ENCODE results near the gene DLL4.

Gene DLL4

GRCh38 chr15:40964006-40964405 is 34.9 kb downstream of the DLL4 start:
- Histone ChIP-seq H3K27me3 (no peaks in the 10 kb centered on the region), H3K36me3 (no peaks in the 10 kb centered on the region), H4K20me1 (no peaks in the 10 kb centered on the region), H3K27ac (no peak overlapping the region), H3K9ac (no peak overlapping the region), H3K4me3 (no peak overlapping the region), H3K4me2 (no peak overlapping the region), H3K9me3 (peaks cover 4% of the 10 kb centered on the region; the same call in 1 of the 2 replicates), H3K4me1 (peaks cover 14% of the 10 kb centered on the region)
- TF ChIP-seq Cebpa-rat (IDR thresholded peaks at IDR 0.05) = no peak

GRCh38 chr15:40964634-40965033 is 35.5 kb downstream of the DLL4 start:
- TF ChIP-seq Cebpa-rat (IDR thresholded peaks at IDR 0.05) = no peak

GRCh38 chr15:40968290-40969085 is 39.3 kb downstream of the DLL4 start:
- Histone ChIP-seq H4K20me1 (no peaks in the 10 kb centered on the region), H3K9ac (no peak overlapping the region), H3K27me3 (no peaks in the 10 kb centered on the region), H3K4me1 (peaks cover 14% of the 10 kb centered on the region), H3K36me3 (no peaks in the 10 kb centered on the region), H3K9me3 (no peaks in the 10 kb centered on the region), H3K4me3 (no peak overlapping the region), H3K27ac (no peak overlapping the region), H3K4me2 (no peak overlapping the region)
- no peak for TF ChIP-seq Cebpa-rat (IDR thresholded peaks at IDR 0.05)

More at GRCh38 chr15:40964634-40965033, 35.5 kb downstream of the DLL4 start:
- H3K36me3 ChIP-seq = no peaks in the 10 kb centered on the region
- no peak overlapping the region for H3K27ac ChIP-seq
- H3K9me3 ChIP-seq = peaks cover 4% of the 10 kb centered on the region; the same call in 1 of the 2 replicates
- peaks cover 14% of the 10 kb centered on the region for H3K4me1 ChIP-seq
- no peaks in the 10 kb centered on the region for H3K27me3 ChIP-seq
- no peaks in the 10 kb centered on the region for H4K20me1 ChIP-seq
- no peak overlapping the region for H3K4me3 ChIP-seq
- no peak overlapping the region for H3K9ac ChIP-seq
- no peak overlapping the region for H3K4me2 ChIP-seq

GRCh38 chr15:40969363-40969762 is 40.2 kb downstream of the DLL4 start:
- Histone ChIP-seq H3K9ac (no peak overlapping the region), H3K9me3 (no peaks in the 10 kb centered on the region), H3K4me1 (peaks cover 14% of the 10 kb centered on the region), H4K20me1 (no peaks in the 10 kb centered on the region), H3K27ac (no peak overlapping the region), H3K36me3 (0 out of 2 replicates have a peak, but pooled peaks cover under 1% of the 10 kb centered on the region), H3K4me3 (no peak overlapping the region), H3K27me3 (no peaks in the 10 kb centered on the region), H3K4me2 (no peak overlapping the region; the same call in 1 of the 2 replicates)
- TF ChIP-seq Cebpa-rat (IDR thresholded peaks at IDR 0.05) = no peak

GRCh38 chr15:40974879-40975278 is 45.7 kb downstream of the DLL4 start:
- Histone ChIP-seq H3K27me3 (no peaks in the 10 kb centered on the region), H3K9me3 (no peaks in the 10 kb centered on the region), H3K4me1 (peaks cover 9% of the 10 kb centered on the region; the same call in 1 of the 2 replicates), H3K9ac (no peak overlapping the region), H3K27ac (no peak overlapping the region), H3K4me3 (no peak overlapping the region), H3K4me2 (no peak overlapping the region), H4K20me1 (no peaks in the 10 kb centered on the region), H3K36me3 (peaks cover 52% of the 10 kb centered on the region)
- TF ChIP-seq Cebpa-rat (IDR thresholded peaks at IDR 0.05) = no peak

- no peak overlapping the region for H3K4me3 ChIP-seq
- H3K4me2 ChIP-seq = no peak overlapping the region
- no peaks in the 10 kb centered on the region for H3K27me3 ChIP-seq
- H3K9ac ChIP-seq = no peak overlapping the region
- peaks cover 9% of the 10 kb centered on the region; the same call in 1 of the 2 replicates for H3K4me1 ChIP-seq
- no peak for TF ChIP-seq Cebpa-rat (IDR thresholded peaks at IDR 0.05)
- H3K9me3 ChIP-seq = no peaks in the 10 kb centered on the region
- peak overlapping the region; percentile 19; the same call in 1 of the 2 replicates for H3K27ac ChIP-seq
- peaks cover 71% of the 10 kb centered on the region for H3K36me3 ChIP-seq
- no peaks in the 10 kb centered on the region for H4K20me1 ChIP-seq
Measured at GRCh38 chr15:40976819-40977218, 47.7 kb downstream of the DLL4 start.

- TF ChIP-seq Cebpa-rat (IDR thresholded peaks at IDR 0.05) = no peak
- H3K4me2 ChIP-seq = no peak overlapping the region
- no peak overlapping the region for H3K4me3 ChIP-seq
- H4K20me1 ChIP-seq = no peaks in the 10 kb centered on the region
- H3K4me1 ChIP-seq = peaks cover 9% of the 10 kb centered on the region; the same call in 1 of the 2 replicates
- H3K9ac ChIP-seq = no peak overlapping the region
- H3K27me3 ChIP-seq = no peaks in the 10 kb centered on the region
- no peak overlapping the region for H3K27ac ChIP-seq
- no peaks in the 10 kb centered on the region for H3K9me3 ChIP-seq
- peaks cover 85% of the 10 kb centered on the region for H3K36me3 ChIP-seq
Measured at GRCh38 chr15:40978141-40978540, 49.0 kb downstream of the DLL4 start.

- H3K4me1 ChIP-seq = peaks cover 9% of the 10 kb centered on the region; the same call in 1 of the 2 replicates
- H3K27me3 ChIP-seq = no peaks in the 10 kb centered on the region
- H3K9ac ChIP-seq = no peak overlapping the region
- no peak overlapping the region for H3K4me2 ChIP-seq
- H3K36me3 ChIP-seq = peaks cover 89% of the 10 kb centered on the region
- no peak overlapping the region for H3K27ac ChIP-seq
- H3K4me3 ChIP-seq = no peak overlapping the region
- no peaks in the 10 kb centered on the region for H4K20me1 ChIP-seq
- no peaks in the 10 kb centered on the region for H3K9me3 ChIP-seq
- TF ChIP-seq Cebpa-rat (IDR thresholded peaks at IDR 0.05) = no peak
Measured at GRCh38 chr15:40978562-40978961, 49.4 kb downstream of the DLL4 start.

- no peaks in the 10 kb centered on the region for H3K9me3 ChIP-seq
- H3K4me2 ChIP-seq = no peak overlapping the region
- TF ChIP-seq Cebpa-rat (IDR thresholded peaks at IDR 0.05) = no peak
- no peak overlapping the region for H3K4me3 ChIP-seq
- peaks cover 9% of the 10 kb centered on the region; the same call in 1 of the 2 replicates for H3K4me1 ChIP-seq
- no peaks in the 10 kb centered on the region for H4K20me1 ChIP-seq
- no peak overlapping the region for H3K27ac ChIP-seq
- no peaks in the 10 kb centered on the region for H3K27me3 ChIP-seq
- no peak overlapping the region for H3K9ac ChIP-seq
- peaks cover 100% of the 10 kb centered on the region for H3K36me3 ChIP-seq
Measured at GRCh38 chr15:40981186-40981585, 52.0 kb downstream of the DLL4 start.

- no peak for TF ChIP-seq Cebpa-rat (IDR thresholded peaks at IDR 0.05)
- H3K4me2 ChIP-seq = no peak overlapping the region
- H3K4me1 ChIP-seq = no peaks in the 10 kb centered on the region
- H4K20me1 ChIP-seq = no peaks in the 10 kb centered on the region
- H3K27ac ChIP-seq = no peak overlapping the region
- no peak overlapping the region for H3K9ac ChIP-seq
- no peak overlapping the region for H3K4me3 ChIP-seq
- H3K36me3 ChIP-seq = peaks cover 100% of the 10 kb centered on the region
- H3K9me3 ChIP-seq = no peaks in the 10 kb centered on the region
- H3K27me3 ChIP-seq = no peaks in the 10 kb centered on the region
Measured at GRCh38 chr15:40982855-40983254, 53.7 kb downstream of the DLL4 start.

Measured in BLaER1 (cell line).